Stomach (tissue), 9 donors: ENCODE data around the gene CYP4F11. TPM values are rescaled to one million over a fixed set of nuclear protein-coding genes. Genes with fewer than 3 reads are reported as not detected.

Experiments
- DNase-seq, 2 donors: peaks; one replicate each; pipeline versions ENCODE4 v3.0.0 to v3.0.0-alpha.2; 2013 to 2019
- H3K27ac ChIP-seq, 5 donors: fragments of 200-600 bp in 4 of 5; sonication (generic) in 4 of 5; one replicate each; pipeline ENCODE4 v1.5.1; 2013 to 2019; ENCODE audit warnings: mild to moderate bottlenecking in 1 of 5, moderate library complexity in 1 of 5
- H3K27me3 ChIP-seq, 3 donors: fragments of 200-600 bp; sonication (generic); one replicate each; pipeline ENCODE4 v1.5.1; 2017 to 2019; ENCODE audit warnings: mixed run types in 1 of 3
- H3K36me3 ChIP-seq, 4 donors: fragments of 200-600 bp; sonication (generic); 1 replicate in 3 of 4; 2 replicates in 1 of 4; pipeline ENCODE4 v1.5.1; 2016 to 2019
- H3K4me1 ChIP-seq, 4 donors: fragments of 200-600 bp; sonication (generic); one replicate each; pipeline ENCODE4 v1.5.1; 2016 to 2019
- H3K4me3 ChIP-seq, 4 donors: fragments of 200-600 bp; sonication (generic) in 3 of 4; one replicate each; pipeline ENCODE4 v1.5.1; 2016 to 2019; ENCODE audit warnings: mild to moderate bottlenecking in 1 of 4
- H3K9me3 ChIP-seq, 4 donors: fragments of 200-600 bp; sonication (generic); one replicate each; pipeline ENCODE4 v1.5.1; 2016 to 2019
- CTCF ChIP-seq, 7 experiments: fragments of 450-650 bp in 4 of 7; fragments of 200-600 bp in 3 of 7; sonication (generic) in 3 of 7; IDR thresholded peaks; one replicate each; pipeline ENCODE4 v1.5.1; 2016 to 2019; ENCODE audit warnings: antibody characterized with exemption in 7 of 7, control low read depth in 2 of 7, mild to moderate bottlenecking in 1 of 7
- EP300 ChIP-seq: sonication (generic); formaldehyde crosslinking; IDR thresholded peaks from one replicate; pipeline ENCODE4 v1.6.1; 2017; ENCODE audit warnings: antibody characterized with exemption
- POLR2A ChIP-seq, 4 donors: fragments of 450-650 bp; IDR thresholded peaks; one replicate each; pipeline ENCODE4 v1.6.1; 2016; ENCODE audit warnings: antibody characterized with exemption in 4 of 4, control low read depth in 2 of 4, mild to moderate bottlenecking in 1 of 4, moderate library complexity in 1 of 4
- POLR2AphosphoS5 ChIP-seq, 3 donors: sonication (generic); formaldehyde crosslinking; IDR thresholded peaks; one replicate each; pipeline ENCODE4 v1.6.1; 2016; ENCODE audit warnings: antibody characterized with exemption in 3 of 3
- WGBS, 5 donors: extraction: QIAGEN DNeasy Blood & Tissue Kit in 3 of 5; methylation state at CpG; one replicate each; pipeline versions ENCODE4 v1.1.5 to v1.1.7; 2013 to 2018; 5-methylcytosine and 5-hydroxymethylcytosine counted together
- intact Hi-C: fragments of 100-400 bp; cut with DNase I; formaldehyde crosslinking; loops from one replicate; pipeline ENCODE4 v1.15.1; 2023; ENCODE audit warnings: low total_unique reads
- polyA plus RNA-seq, 3 donors: library from polyadenylated mRNA; stranded (reverse); fragments of 200-250 nt; gene quantifications; one replicate each; pipeline ENCODE4 v1.2.3, GENCODE V29; 2013
- total RNA-seq, 5 donors: library from RNA; depleted of rRNA; stranded (reverse); fragments of >200 nt; gene quantifications; one replicate each; pipeline versions ENCODE4 v1.1.0 to v1.2.3, GENCODE V29; 2014 to 2016
- donor health status: healthy with polysubstance abuse.
- donor health status: Bipolar disorder and iron deficiency.
- donor health status: healthy.

Gene CYP4F11
- total and polyA plus RNA-seq, 8 donors: 0.18 to 20.0 (median 1.5) TPM; not detected in 1

DNA sequence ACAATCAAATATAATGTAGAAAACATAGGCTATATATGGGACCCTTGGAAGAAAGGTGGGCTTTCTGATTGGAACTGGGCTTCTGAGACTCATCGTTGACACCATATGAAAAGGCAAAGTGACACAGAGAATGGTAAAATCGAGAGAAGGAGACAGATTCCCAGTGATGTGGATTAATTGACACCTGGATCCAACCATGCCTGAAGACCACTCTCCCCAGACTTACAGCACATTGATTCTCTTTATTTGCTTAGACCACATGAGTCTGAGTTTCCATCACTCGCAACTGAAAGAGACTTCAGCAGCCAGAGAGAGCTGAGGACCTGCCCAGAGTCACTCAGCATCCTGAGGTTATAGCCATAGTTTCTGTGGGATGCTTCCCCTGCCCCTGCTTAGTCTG lies 6.0 kb downstream of the CYP4F11 start:
- WGBS, 5 donors: 78 to 86% (median 86%) methylated on average over 3 of the region's 3 CpGs
- H3K4me3 ChIP-seq: no peak overlapping the region
- TF ChIP-seq POLR2AphosphoS5 (IDR thresholded peaks at IDR 0.05): no peak
- no peak for TF ChIP-seq EP300
- TF ChIP-seq POLR2A (IDR thresholded peaks at IDR 0.05): no peak
- TF ChIP-seq CTCF (IDR thresholded peaks at IDR 0.05): no peak
- no peaks in the 10 kb centered on the region for H3K4me1 ChIP-seq
- intact Hi-C loops: no loop called here
- H3K27me3 ChIP-seq: peaks cover 0 to 4% (median 0%) of the 10 kb centered on the region in 3 donors
- H3K36me3 ChIP-seq: peaks cover 0 to 19% (median 5%) of the 10 kb centered on the region in 4 donors
- no peaks in the 10 kb centered on the region for H3K9me3 ChIP-seq
- no peak for DNase-seq
- H3K27ac ChIP-seq: no peak overlapping the region

DNA sequence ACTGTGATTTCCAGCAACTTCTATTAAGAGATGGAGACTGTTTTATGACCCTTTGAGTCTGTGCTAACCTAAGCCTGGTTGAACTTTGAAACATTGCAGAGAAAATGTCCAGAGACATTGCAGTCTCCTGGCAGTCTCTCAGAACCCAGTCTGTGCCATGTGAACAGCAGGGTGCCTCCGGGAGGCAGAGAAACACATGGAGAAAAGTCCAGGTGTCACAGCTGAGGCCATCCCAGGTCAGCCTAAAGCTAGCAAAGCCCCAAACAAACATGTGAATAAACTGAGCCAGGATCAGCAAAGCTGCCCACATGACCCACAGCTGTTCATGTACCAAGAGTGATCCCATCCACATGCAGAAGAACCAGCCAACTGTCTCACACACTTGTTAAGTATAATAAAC lies 7.8 kb downstream of the CYP4F11 start:
- no peaks in the 10 kb centered on the region for H3K4me1 ChIP-seq
- peaks cover 0 to 38% (median 9%) of the 10 kb centered on the region in 4 donors for H3K36me3 ChIP-seq
- intact Hi-C loops: no loop called here
- no peak overlapping the region for H3K4me3 ChIP-seq
- H3K9me3 ChIP-seq: no peaks in the 10 kb centered on the region
- H3K27ac ChIP-seq: no peak overlapping the region
- TF ChIP-seq POLR2AphosphoS5 (IDR thresholded peaks at IDR 0.05): no peak
- no peak for TF ChIP-seq EP300
- TF ChIP-seq CTCF (IDR thresholded peaks at IDR 0.05): no peak
- TF ChIP-seq POLR2A (IDR thresholded peaks at IDR 0.05): no peak
- H3K27me3 ChIP-seq: peaks cover 0 to 4% (median 0%) of the 10 kb centered on the region in 3 donors
- WGBS, 5 donors: 0 to 48% (median 24%) methylated on average over 1 of the region's 1 CpG; no CpG with 5 or more reads in 1 of the 5 donors
- no peak for DNase-seq

DNA sequence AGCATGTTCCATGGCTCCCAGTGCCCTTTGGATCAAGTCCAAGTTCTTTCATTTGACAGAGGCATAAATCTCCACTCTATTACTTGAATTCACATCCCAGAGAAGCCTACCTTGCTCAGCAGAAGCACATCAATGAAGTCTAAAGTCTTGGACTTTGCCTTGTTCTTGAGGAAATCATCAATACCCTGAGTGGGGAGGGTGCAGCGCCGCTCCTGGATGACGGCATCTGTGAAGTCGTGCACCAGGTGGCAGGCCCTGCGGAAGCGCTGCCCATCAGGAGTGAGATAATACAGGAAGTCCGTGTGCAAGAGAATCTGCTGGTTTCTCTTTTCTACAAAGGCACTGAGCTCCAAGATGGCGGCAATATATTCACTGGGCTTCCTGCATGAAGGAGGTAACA lies 10.6 kb downstream of the CYP4F11 start:
- H3K36me3 ChIP-seq: peaks cover 0 to 39% (median 12%) of the 10 kb centered on the region in 4 donors
- TF ChIP-seq CTCF (IDR thresholded peaks at IDR 0.05) (no peak), POLR2AphosphoS5 (IDR thresholded peaks at IDR 0.05) (no peak), EP300 (no peak), POLR2A (IDR thresholded peaks at IDR 0.05) (no peak)
- H3K4me1 ChIP-seq: no peaks in the 10 kb centered on the region
- H3K4me3 ChIP-seq: no peak overlapping the region
- 71 to 91% (median 87%) methylated on average over 4 to 8 of the region's 8 CpGs for WGBS, 5 donors
- H3K9me3 ChIP-seq: no peaks in the 10 kb centered on the region
- H3K27ac ChIP-seq: no peak overlapping the region
- intact Hi-C loops: no loop called here
- no peaks in the 10 kb centered on the region for H3K27me3 ChIP-seq
- DNase-seq: no peak

- no peaks in the 10 kb centered on the region for H3K27me3 ChIP-seq
- no peaks in the 10 kb centered on the region for H3K4me1 ChIP-seq
- peaks cover 0 to 35% (median 12%) of the 10 kb centered on the region in 4 donors for H3K36me3 ChIP-seq
- H3K9me3 ChIP-seq: no peaks in the 10 kb centered on the region
- H3K4me3 ChIP-seq: no peak overlapping the region
- WGBS, 5 donors: 47 to 75% (median 58%) methylated on average over 4 of the region's 4 CpGs
- H3K27ac ChIP-seq: no peak overlapping the region
- no peak for DNase-seq
- TF ChIP-seq POLR2AphosphoS5 (IDR thresholded peaks at IDR 0.05) (no peak), POLR2A (IDR thresholded peaks at IDR 0.05) (no peak), CTCF (IDR thresholded peaks at IDR 0.05) (no peak), EP300 (no peak)
- intact Hi-C loops: no loop called here
Observed at GRCh38 chr19:15922021-15922420, 12.3 kb downstream of the CYP4F11 start.
